RWPE1 (cell line): ENCODE results near the gene COPRS.

Experiments
- CTCF ChIA-PET: fragments of 350-600 bp; sonication (Branson Sonifier 250); formaldehyde crosslinking; extraction: SDS; loops from one replicate; lab custom pipeline; 2021; lab: Yijun Ruan, JAX
- POLR2A ChIA-PET: fragments of 400-600 bp; formaldehyde crosslinking; extraction: SDS; loops from one replicate; lab custom pipeline; 2020; ENCODE audit warnings: antibody characterized with exemption; ENCODE audit not compliant: low non-redundant PET; lab: Yijun Ruan, JAX
- DNase-seq: peaks from one replicate; pipeline ENCODE4 v3.0.0; 2012; ENCODE audit warnings: low spot score
- H3K27ac ChIP-seq: fragments of 450-650 bp; 2 replicates; pipeline ENCODE4 v1.5.1; 2017
- CTCF ChIP-seq: fragments of 450-650 bp; conservative IDR thresholded peaks from 2 replicates; pipeline ENCODE4 v1.5.1; 2017; ENCODE audit warnings: low read depth, mild to moderate bottlenecking

COPRS gene

GRCh38 chr17:31858642-31859486 is at the start of gene COPRS:
TSS of gene COPRS (minus strand) at chr17:31859244. CDS start at chr17:31859199, 45 bp downstream.
- H3K27ac ChIP-seq: peak within 1 kb of the TSS; percentile 84
- POLR2A ChIA-PET: interaction anchor here (0.6 kb wide), 1 partner anchor 414 kb away, joined by 3 read pairs; no protein-coding TSS in a partner anchor

GRCh38 chr17:31908386-31908785 is 49.3 kb upstream of the COPRS start:
- DNase-seq: no peak
- TF ChIP-seq CTCF: no peak
- H3K27ac ChIP-seq: no peak overlapping the region
- ChIA-PET POLR2A (no interaction called here), CTCF (interaction anchor here (0.6 kb wide), 1 partner anchor 376 kb away, joined by 4 read pairs; no protein-coding TSS in a partner anchor)

More at GRCh38 chr17:31858642-31859486, at the start of gene COPRS:
- TF ChIP-seq CTCF: no peak
- peak; percentile 93 for DNase-seq
- CTCF ChIA-PET: interaction anchor here (0.8 kb wide), 1 partner anchor 369 kb away, joined by 3 read pairs; no protein-coding TSS in a partner anchor

- DNase-seq: no peak
- ChIA-PET CTCF (interaction anchor here (0.5 to 0.6 kb wide), 2 partner anchors 11 to 231 kb away, joined by 3 to 4 read pairs; no protein-coding TSS in a partner anchor), POLR2A (no interaction called here)
- H3K27ac ChIP-seq: no peak overlapping the region
- no peak for TF ChIP-seq CTCF
Measured at GRCh38 chr17:31907342-31907962, 48.4 kb upstream of the COPRS start.

- DNase-seq: no peak
- no peak overlapping the region for H3K27ac ChIP-seq
- no peak for TF ChIP-seq CTCF
- ChIA-PET CTCF (interaction anchor here (0.7 kb wide), 1 partner anchor 378 kb away, joined by 3 read pairs; no protein-coding TSS in a partner anchor), POLR2A (no interaction called here)
Measured at GRCh38 chr17:31903401-31903800, 44.4 kb upstream of the COPRS start.

GRCh38 chr17:31902693-31903092 is 43.6 kb upstream of the COPRS start:
- POLR2A ChIA-PET: interaction anchor here (0.6 kb wide), 1 partner anchor 25 kb away, joined by 3 read pairs; no protein-coding TSS in a partner anchor
- no peak for TF ChIP-seq CTCF

GRCh38 chr17:31900877-31901276 is 41.8 kb upstream of the COPRS start:
- DNase-seq: peak; percentile 36
- POLR2A ChIA-PET: interaction anchor here (0.5 kb wide), 1 partner anchor 17 kb away, joined by 3 read pairs; no protein-coding TSS in a partner anchor
- TF ChIP-seq CTCF: no peak
- CTCF ChIA-PET: interaction anchor here (1.3 kb wide), 1 partner anchor 58 kb away, joined by 5 read pairs; no protein-coding TSS in a partner anchor
- H3K27ac ChIP-seq: peak overlapping the region; percentile 77

More at GRCh38 chr17:31902693-31903092, 43.6 kb upstream of the COPRS start:
- CTCF ChIA-PET: interaction anchor here (0.7 kb wide), 2 partner anchors 231 to 379 kb away, joined by 3 read pairs; no protein-coding TSS in a partner anchor
- H3K27ac ChIP-seq: no peak overlapping the region
- no peak for DNase-seq
